GM18907 (cell line): ENCODE results near the gene ATXN10.

Source experiments
- ATAC-seq: cut with Tn5 transposase; IDR thresholded peaks from one replicate; pipeline ENCODE4 v1.9.1; 2021; ENCODE audit warnings: mild to moderate bottlenecking, moderate library complexity; ENCODE audit not compliant: unreplicated experiment

Gene ATXN10

GRCh38 chr22:45887202-45888131 lies 215.8 kb downstream of the ATXN10 start:
- no peak for ATAC-seq

DNA sequence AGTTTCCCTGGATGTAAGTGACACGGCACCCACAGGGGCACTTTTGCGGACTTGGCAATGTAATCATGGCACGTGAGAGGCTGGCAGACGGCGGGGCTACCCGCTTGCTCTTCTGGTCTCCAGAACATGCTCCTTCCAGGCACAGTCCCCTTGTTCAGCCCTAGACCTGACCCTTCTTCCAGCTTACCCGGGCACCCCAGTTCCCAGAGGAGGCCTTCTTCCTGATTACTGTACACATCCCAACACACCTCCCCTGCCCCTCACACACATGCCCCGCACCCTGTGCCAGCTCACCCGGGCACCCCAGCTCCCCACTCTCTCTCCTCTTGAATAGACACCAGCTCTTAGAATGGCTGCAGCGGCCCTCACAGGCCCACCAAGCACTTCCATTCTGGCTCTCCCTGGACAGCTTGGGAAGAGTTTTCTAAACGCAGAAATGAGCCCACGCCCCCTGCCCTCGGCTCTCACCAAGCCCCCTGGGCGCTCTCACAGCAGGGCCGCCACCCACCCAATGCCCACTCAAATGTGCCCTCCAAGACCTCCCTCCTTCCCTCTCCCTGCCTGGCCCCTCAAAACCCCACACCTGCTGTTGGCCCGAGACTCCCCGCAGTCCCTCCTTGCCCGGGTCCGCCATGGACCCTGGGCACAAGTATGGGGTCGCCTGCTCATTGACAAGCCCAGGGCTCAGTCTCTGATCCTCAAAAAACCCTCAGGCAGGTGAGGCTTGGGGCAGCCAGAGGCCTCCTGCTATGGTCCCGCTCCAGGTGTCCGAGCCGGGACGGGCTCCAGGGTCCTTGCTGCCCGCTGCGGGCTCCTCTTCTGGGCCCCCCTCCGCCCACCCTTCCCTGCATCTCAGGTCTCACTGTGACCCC lies 216.8 kb downstream of the ATXN10 start:
- no peak for ATAC-seq

DNA sequence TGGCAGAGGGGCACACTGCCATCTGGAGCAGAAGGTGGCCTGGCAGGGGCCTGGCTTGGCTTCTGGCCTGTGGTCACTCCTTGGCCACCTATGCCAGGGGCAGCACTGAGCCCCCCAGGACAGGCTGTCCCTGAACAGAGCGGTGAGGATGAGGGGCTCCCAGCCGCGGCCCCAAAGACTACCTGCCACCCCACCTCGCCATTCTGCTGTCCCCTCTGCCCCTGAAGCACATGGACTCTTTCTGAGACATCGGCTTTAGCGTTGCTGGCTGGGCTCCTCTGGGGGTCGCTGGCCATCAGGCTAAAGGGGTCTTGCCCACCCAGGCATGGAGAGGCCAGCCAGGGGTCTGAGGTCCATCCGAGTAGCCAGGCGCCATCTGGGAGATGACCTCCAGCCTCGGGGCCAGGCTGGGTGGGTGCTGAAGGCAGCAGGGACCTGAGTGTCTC lies 217.5 kb downstream of the ATXN10 start:
- ATAC-seq, result no peak

DNA sequence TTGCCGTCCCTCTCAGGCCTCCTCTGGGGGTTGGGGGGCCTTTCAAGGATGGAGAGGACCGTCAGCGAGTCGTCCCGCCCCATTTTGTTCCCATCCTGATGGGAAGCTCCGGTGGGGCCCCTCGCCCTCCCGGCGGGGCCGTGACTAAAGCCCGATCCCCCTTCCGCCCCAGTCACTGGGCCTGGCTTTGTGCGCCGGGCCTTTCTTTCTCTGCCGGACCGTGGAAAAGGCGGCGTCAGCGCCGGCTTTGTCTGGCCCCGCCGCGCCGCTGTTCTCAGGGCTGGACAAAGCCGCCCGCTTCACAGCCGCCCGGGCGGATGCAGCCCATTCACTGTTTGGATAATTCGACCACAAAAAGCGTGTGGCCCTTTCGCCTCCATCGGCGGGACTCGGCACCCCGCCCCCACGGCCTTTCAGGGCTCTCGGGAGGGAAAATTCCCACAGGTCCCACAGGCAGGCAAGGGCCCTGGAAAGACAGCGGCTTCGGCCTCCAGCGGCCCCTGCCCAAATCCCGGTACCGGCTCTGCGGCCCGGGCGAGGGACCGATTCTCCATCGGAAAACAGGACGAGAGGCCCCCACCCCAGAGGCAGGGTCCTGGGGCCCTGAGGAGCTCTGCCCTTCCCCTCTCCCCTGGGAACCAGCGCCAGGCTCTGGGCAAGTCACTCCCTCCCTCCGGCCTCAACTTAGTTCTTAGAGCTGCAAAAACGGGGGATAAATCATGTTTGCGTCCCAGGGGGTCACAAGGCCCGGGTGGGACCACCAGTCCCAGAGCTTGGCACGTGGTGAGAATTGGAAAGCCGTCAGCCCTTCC lies 218.1 kb downstream of the ATXN10 start:
- ATAC-seq, result no peak

DNA sequence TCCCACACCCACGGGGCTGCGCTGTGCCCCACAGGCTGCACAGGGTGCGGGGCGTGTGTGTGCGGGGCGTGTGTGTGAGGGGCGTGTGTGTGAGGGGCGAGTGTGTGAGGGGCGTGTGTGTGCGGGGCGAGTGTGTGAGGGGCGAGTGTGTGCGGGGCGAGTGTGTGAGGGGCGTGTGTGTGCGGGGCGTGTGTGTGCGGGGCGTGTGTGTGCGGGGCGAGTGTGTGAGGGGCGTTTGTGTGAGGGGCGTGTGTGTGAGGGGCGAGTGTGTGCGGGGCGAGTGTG lies 218.7 kb downstream of the ATXN10 start:
- no peak for ATAC-seq

DNA sequence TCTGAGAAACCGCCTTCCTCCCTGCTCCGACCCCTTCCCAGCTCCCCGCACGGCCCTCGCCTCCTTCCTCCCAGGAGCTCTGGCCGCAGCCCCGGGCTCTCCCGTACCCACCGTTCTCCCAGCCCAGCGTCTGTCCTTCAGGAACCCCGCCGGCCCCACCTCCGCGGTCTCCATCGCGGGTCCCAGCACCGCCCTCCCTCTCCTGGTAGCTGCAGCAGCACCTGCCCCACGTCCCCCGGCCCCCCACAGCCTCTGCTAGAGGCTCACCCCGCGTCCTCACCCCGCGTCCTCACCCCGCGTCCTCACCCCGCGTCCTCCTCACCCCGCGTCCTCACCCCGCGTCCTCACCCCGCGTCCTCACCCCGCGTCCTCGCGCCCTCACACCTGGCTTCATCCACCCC lies 219.4 kb downstream of the ATXN10 start:
- ATAC-seq, result no peak

DNA sequence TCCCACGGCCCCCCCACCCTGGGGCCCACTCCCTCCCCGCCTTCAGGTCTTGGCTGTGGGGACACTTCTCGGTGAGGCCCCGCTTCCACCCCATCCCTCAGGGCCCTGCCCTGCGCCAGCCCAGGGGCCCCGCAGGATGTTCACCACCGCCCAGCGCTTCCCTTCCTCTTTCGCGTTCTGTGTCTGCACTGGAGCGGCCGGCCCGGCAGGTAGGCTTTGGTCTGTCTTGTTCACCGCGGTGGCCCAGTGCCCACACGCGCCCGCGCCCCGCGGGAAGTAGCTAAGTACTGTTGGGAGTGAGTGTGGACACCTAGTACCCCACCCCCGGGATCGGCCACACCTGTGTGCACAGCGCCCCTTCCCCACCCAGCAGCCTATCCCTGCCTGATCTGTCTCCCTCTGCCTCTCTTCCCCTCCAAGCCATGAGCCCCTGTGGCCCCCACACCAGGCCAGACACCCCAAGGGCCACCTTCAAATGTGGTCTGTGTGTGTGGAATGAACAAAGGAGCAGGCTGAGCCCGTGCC lies 219.9 kb downstream of the ATXN10 start:
- ATAC-seq, result no peak

DNA sequence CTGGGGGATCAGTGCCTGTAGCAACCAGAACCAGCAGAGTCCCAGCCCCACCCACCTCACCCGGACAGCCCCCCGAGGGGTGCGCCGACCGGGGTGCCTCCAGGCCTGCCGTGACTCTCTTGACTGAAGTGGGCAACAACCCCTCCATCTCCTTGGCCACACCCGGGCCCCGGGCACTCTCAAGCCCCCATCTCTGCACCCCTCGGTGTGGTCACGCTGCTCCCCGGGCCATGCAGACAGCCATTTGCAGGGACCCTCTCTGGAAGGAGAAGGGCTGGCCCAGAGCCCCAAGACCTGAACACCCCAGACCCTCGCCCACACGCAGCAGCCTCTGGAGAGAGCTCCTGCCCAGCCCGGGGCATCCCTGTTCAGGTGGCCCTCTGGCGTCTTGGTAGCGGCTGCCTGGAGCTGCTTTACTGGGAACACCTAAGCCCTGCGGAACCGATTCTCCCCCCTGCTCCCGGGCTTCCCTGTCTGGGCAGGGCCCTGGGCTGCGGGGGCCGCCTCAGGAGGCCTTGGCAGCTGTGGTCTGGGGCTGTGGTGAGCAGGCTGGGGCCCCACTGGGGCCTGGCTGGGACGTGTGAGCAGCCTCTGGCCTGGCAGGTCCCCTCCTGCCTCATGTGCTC lies 220.5 kb downstream of the ATXN10 start:
- ATAC-seq, result no peak

GRCh38 chr22:45892681-45893461 lies 221.2 kb downstream of the ATXN10 start:
- no peak for ATAC-seq

DNA sequence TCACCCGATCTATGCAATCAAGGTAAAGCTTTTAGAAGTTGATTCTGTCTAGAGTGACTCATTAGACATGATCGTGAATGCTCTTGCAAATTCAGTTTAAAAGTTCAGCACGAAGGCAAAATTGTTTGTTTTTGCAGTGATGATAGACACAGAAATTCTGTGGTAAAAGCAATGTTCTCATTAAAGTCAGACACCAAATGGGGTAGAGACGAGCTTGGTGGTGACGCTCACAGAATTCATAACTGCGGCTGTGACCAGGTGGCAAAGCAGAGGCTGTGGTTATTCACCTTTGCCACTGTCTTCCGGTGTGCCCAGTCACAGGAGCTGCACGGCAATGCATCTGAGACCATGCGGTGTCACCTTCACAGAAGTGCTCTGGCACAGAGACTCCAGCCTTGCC lies 221.9 kb downstream of the ATXN10 start:
- ATAC-seq, result no peak
